ENCODE results near the gene CTNNBL1.

GRCh38 chr20:37850724-37851355 is 157.0 kb downstream of the CTNNBL1 start:
- TF ChIP-seq CTCF (IDR thresholded peaks at IDR 0.05) (no peak), POLR2A (IDR thresholded peaks at IDR 0.05) (no peak)
